Lower leg skin (tissue), 4 donors: ENCODE measurements around the gene CBR4. TPM values are rescaled to one million over a fixed set of nuclear protein-coding genes. Genes with fewer than 3 reads are reported as not detected.

Source experiments
- DNase-seq, 2 donors: peaks; one replicate each; pipeline ENCODE4 v3.0.0-alpha.2; 2019; ENCODE audit warnings: low spot score in 2 of 2
- H3K4me3 ChIP-seq: fragments of 200-600 bp; sonication (generic); 2 replicates; pipeline ENCODE4 v1.5.1; 2017; ENCODE audit warnings: mild to moderate bottlenecking, low read depth; ENCODE audit not compliant: poor library complexity, severe bottlenecking
- CTCF ChIP-seq, 3 donors: fragments of 450-650 bp; IDR thresholded peaks; one replicate each; pipeline ENCODE4 v1.5.1; 2016; ENCODE audit warnings: antibody characterized with exemption in 3 of 3, mild to moderate bottlenecking in 3 of 3, moderate library complexity in 2 of 3
- POLR2A ChIP-seq, 2 donors: fragments of 450-650 bp; IDR thresholded peaks; one replicate each; pipeline ENCODE4 v1.6.1; 2016 to 2017; ENCODE audit warnings: antibody characterized with exemption in 2 of 2, mild to moderate bottlenecking in 1 of 2, moderate library complexity in 1 of 2
- WGBS, 2 donors: methylation state at CpG; one replicate each; pipeline ENCODE4 v1.1.5; 2018; 5-methylcytosine and 5-hydroxymethylcytosine counted together
- intact Hi-C: fragments of 100-400 bp; cut with DNase I; formaldehyde crosslinking; loops from one replicate; pipeline ENCODE4 v1.15.0; 2023; ENCODE audit warnings: low total_unique reads
- total RNA-seq, 4 donors: library from RNA; depleted of rRNA; stranded (reverse); fragments of >200 nt; gene quantifications; one replicate each; pipeline ENCODE4 v1.1.0, GENCODE V29; 2016

The CBR4 gene
- total RNA-seq: 10 to 100 TPM; 13.7 to 37.2 (median 18.8) TPM

- H3K4me3 ChIP-seq: peak within 1 kb of the TSS; percentile 31
- DNase-seq: peak; percentile 98 to 99
- intact Hi-C loops: no loop called here
- 1% methylated on average over 44 to 54 of the region's 54 CpGs for WGBS, 2 donors
- TF ChIP-seq POLR2A (IDR thresholded peaks at IDR 0.05) (no peak), CTCF (IDR thresholded peaks at IDR 0.05) (no peak)
Observed at GRCh38 chr4:169010125-169011023, at the start of gene CBR4. CBR4 (minus strand) TSS chr4:169010255; CDS start chr4:169010089, 166 bp downstream.

- TF ChIP-seq CTCF (IDR thresholded peaks at IDR 0.05): no peak
- no peak for TF ChIP-seq POLR2A (IDR thresholded peaks at IDR 0.05)
- 24 to 27% methylated on average over 22 of the region's 22 CpGs for WGBS, 2 donors
- DNase-seq: peak in 1 of 2 donors; percentile 33
- H3K4me3 ChIP-seq: no peak overlapping the region
- intact Hi-C loops: no loop called here
Observed at GRCh38 chr4:169059306-169060211, 49.5 kb upstream of the CBR4 start.

- TF ChIP-seq CTCF (IDR thresholded peaks at IDR 0.05): no peak
- no peak overlapping the region for H3K4me3 ChIP-seq
- DNase-seq: no peak
- 84 to 92% methylated on average over 7 of the region's 7 CpGs for WGBS, 2 donors
- intact Hi-C loops: no loop called here
Observed at GRCh38 chr4:169058312-169058711, 48.3 kb upstream of the CBR4 start.

GRCh38 chr4:169054879-169055278 is 44.8 kb upstream of the CBR4 start:
- no peak for DNase-seq
- no peak overlapping the region for H3K4me3 ChIP-seq
- intact Hi-C loops: no loop called here
- TF ChIP-seq POLR2A (IDR thresholded peaks at IDR 0.05): no peak
- TF ChIP-seq CTCF (IDR thresholded peaks at IDR 0.05): no peak
- WGBS, 2 donors: 95 to 97% methylated on average over 6 of the region's 6 CpGs

GRCh38 chr4:169052594-169052945 is 42.5 kb upstream of the CBR4 start:
- 70 to 80% methylated on average over 6 of the region's 6 CpGs for WGBS, 2 donors
- TF ChIP-seq CTCF (IDR thresholded peaks at IDR 0.05) (no peak), POLR2A (IDR thresholded peaks at IDR 0.05) (no peak)
- DNase-seq: peak in 1 of 2 donors; percentile 36
- no peak overlapping the region for H3K4me3 ChIP-seq
- intact Hi-C loops: no loop called here
